Liver (tissue), 3 donors: ENCODE measurements around the gene RARRES2.

ENCODE experiments used
- EGR1 ChIP-seq, 2 donors: IDR thresholded peaks; 2 replicates each; pipeline ENCODE4 v1.6.1; 2016 to 2018; ENCODE audit warnings: antibody characterized with exemption in 2 of 2, low read depth in 2 of 2
- JUND ChIP-seq, 2 donors: IDR thresholded peaks; 2 replicates each; pipeline ENCODE4 v1.6.1; 2016; ENCODE audit warnings: antibody characterized with exemption in 2 of 2
- RAD21 ChIP-seq, 2 donors: IDR thresholded peaks; 2 replicates each; pipeline ENCODE4 v1.6.1; 2016; ENCODE audit warnings: antibody characterized with exemption in 2 of 2, mild to moderate bottlenecking in 2 of 2
- SP1 ChIP-seq: IDR thresholded peaks from 2 replicates; pipeline ENCODE4 v1.6.1; 2018; ENCODE audit warnings: antibody characterized with exemption, mild to moderate bottlenecking
- TAF1 ChIP-seq: conservative IDR thresholded peaks from 2 replicates; pipeline ENCODE4 v1.6.1; 2016; ENCODE audit warnings: antibody characterized with exemption, mild to moderate bottlenecking
- YY1 ChIP-seq: IDR thresholded peaks from 2 replicates; pipeline ENCODE4 v1.6.1; 2016; ENCODE audit warnings: antibody characterized with exemption, mild to moderate bottlenecking
- TF ChIP-seq, protein P1 (sequence below): fragments of 150-350 bp; IDR thresholded peaks from 2 replicates; pipeline ENCODE4 v1.5.1; 2017; ENCODE audit warnings: improper control_type of control experiment, low read depth, low read length; ENCODE audit not compliant: missing input control
- TF ChIP-seq, protein P2 (sequence below): IDR thresholded peaks from 2 replicates; pipeline ENCODE4 v1.6.1; 2016; ENCODE audit warnings: antibody characterized with exemption
- donor health status: healthy.
- donor health status: healthy.

DNA sequence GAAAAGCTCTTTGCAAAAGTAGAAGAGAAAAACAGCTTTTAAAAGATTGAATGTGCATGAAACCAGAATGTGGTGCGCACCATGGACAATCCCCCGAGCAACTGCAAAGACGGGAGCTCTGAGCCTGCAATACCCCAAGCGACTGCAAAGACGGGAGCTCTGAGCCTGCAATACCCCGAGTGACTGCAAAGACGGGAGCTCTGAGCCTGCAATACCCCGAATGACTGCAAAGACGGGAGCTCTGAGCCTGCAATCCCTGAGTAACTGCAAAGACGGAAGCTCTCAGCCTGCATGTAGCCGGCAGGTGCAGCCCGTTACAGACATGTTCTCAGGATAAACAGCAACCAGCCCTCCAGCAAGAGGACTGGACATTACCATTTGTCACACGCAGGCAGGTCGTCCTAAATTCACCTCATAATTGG is 43.9 kb upstream of the RARRES2 start:
- TF ChIP-seq YY1 (no peak), JUND (IDR thresholded peaks at IDR 0.05) (no peak), RAD21 (IDR thresholded peaks at IDR 0.05) (no peak), SP1 (no peak), TAF1 (no peak), EGR1 (IDR thresholded peaks at IDR 0.05; ENCODE audit: low read depth in 2 of 2) (no peak)
- TF ChIP-seq, protein P1, sequence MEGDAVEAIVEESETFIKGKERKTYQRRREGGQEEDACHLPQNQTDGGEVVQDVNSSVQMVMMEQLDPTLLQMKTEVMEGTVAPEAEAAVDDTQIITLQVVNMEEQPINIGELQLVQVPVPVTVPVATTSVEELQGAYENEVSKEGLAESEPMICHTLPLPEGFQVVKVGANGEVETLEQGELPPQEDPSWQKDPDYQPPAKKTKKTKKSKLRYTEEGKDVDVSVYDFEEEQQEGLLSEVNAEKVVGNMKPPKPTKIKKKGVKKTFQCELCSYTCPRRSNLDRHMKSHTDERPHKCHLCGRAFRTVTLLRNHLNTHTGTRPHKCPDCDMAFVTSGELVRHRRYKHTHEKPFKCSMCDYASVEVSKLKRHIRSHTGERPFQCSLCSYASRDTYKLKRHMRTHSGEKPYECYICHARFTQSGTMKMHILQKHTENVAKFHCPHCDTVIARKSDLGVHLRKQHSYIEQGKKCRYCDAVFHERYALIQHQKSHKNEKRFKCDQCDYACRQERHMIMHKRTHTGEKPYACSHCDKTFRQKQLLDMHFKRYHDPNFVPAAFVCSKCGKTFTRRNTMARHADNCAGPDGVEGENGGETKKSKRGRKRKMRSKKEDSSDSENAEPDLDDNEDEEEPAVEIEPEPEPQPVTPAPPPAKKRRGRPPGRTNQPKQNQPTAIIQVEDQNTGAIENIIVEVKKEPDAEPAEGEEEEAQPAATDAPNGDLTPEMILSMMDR: no peak
- TF ChIP-seq, protein P2, sequence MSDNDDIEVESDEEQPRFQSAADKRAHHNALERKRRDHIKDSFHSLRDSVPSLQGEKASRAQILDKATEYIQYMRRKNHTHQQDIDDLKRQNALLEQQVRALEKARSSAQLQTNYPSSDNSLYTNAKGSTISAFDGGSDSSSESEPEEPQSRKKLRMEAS: no peak
